ENCODE results near the gene NLRP3.

- TF ChIP-seq CTCF (IDR thresholded peaks at IDR 0.05; ENCODE audit: insufficient read depth, low read depth, low read length) (no peak), EZH2 (IDR thresholded peaks at IDR 0.05; ENCODE audit: insufficient read depth, low read length) (no peak)
These were observed 15.7 kb downstream of the NLRP3 start for GRCh38 chr1:247431643-247432042.
